Liver (tissue), 9 donors: ENCODE data around the gene PGLYRP3. TPM values are rescaled to one million over a fixed set of nuclear protein-coding genes. Genes with fewer than 3 reads are reported as not detected.

ENCODE experiments used
- DNase-seq: peaks from one replicate; pipeline ENCODE4 v3.0.0-alpha.2; 2017; ENCODE audit warnings: low spot score
- H3K27ac ChIP-seq, 2 donors: one replicate each; pipeline ENCODE4 v1.7.0; 2013; ENCODE audit warnings: inconsistent platforms in 2 of 2, low read length in 2 of 2, control low read depth in 1 of 2, low read depth in 1 of 2, mild to moderate bottlenecking in 1 of 2
- H3K27me3 ChIP-seq, 4 donors: one replicate each; pipeline versions ENCODE4 v1.6.1 to v1.7.0; 2013; ENCODE audit warnings: low read length in 3 of 4, inconsistent platforms in 1 of 4, mild to moderate bottlenecking in 1 of 4, moderate library complexity in 1 of 4; ENCODE audit not compliant: control insufficient read depth in 4 of 4, insufficient read depth in 4 of 4
- H3K36me3 ChIP-seq, 4 donors: one replicate each; pipeline versions ENCODE4 v1.6.1 to v1.7.0; 2013; ENCODE audit warnings: low read length in 3 of 4, mild to moderate bottlenecking in 3 of 4, low read depth in 1 of 4, moderate library complexity in 1 of 4; ENCODE audit not compliant: control insufficient read depth in 4 of 4, insufficient read depth in 3 of 4
- H3K4me1 ChIP-seq, 4 donors: one replicate each; pipeline versions ENCODE4 v1.6.1 to v1.7.0; 2013; ENCODE audit warnings: low read length in 3 of 4, mild to moderate bottlenecking in 3 of 4, moderate library complexity in 1 of 4; ENCODE audit not compliant: control insufficient read depth in 4 of 4, insufficient read depth in 4 of 4
- H3K4me3 ChIP-seq, 3 donors: one replicate each; pipeline versions ENCODE4 v1.6.1 to v1.7.0; 2013; ENCODE audit warnings: low read length in 3 of 3, control low read depth in 1 of 3, low read depth in 1 of 3, mild to moderate bottlenecking in 1 of 3
- H3K9ac ChIP-seq, 2 donors: one replicate each; pipeline ENCODE4 v1.7.0; 2013; ENCODE audit warnings: low read length in 2 of 2, mild to moderate bottlenecking in 2 of 2, moderate library complexity in 2 of 2, control low read depth in 1 of 2, low read depth in 1 of 2
- H3K9me3 ChIP-seq, 4 donors: one replicate each; pipeline versions ENCODE4 v1.6.1 to v1.7.0; 2013; ENCODE audit warnings: low read length in 3 of 4; ENCODE audit not compliant: control insufficient read depth in 4 of 4
- ATF3 ChIP-seq: IDR thresholded peaks from 2 replicates; pipeline ENCODE4 v1.6.1; 2016; ENCODE audit warnings: antibody characterized with exemption
- CTCF ChIP-seq: fragments of 150-350 bp; IDR thresholded peaks from 2 replicates; pipeline ENCODE4 v1.5.1; 2017; ENCODE audit warnings: improper control_type of control experiment, low read depth, low read length; ENCODE audit not compliant: missing input control
- EGR1 ChIP-seq, 2 donors: IDR thresholded peaks; 2 replicates each; pipeline ENCODE4 v1.6.1; 2016 to 2018; ENCODE audit warnings: antibody characterized with exemption in 2 of 2, low read depth in 2 of 2
- FOXA1 ChIP-seq: IDR thresholded peaks from 2 replicates; pipeline ENCODE4 v1.6.1; 2016; ENCODE audit warnings: antibody characterized with exemption
- FOXA2 ChIP-seq: IDR thresholded peaks from 2 replicates; pipeline ENCODE4 v1.6.1; 2016; ENCODE audit warnings: antibody characterized with exemption
- GABPA ChIP-seq, 2 donors: IDR thresholded peaks in 1 of 2; conservative IDR thresholded peaks in 1 of 2; 2 replicates each; pipeline ENCODE4 v1.6.1; 2016; ENCODE audit warnings: antibody characterized with exemption in 2 of 2, mild to moderate bottlenecking in 1 of 2, moderate library complexity in 1 of 2
- HNF4A ChIP-seq, 2 donors: conservative IDR thresholded peaks; 2 replicates each; pipeline ENCODE4 v1.6.1; 2016; ENCODE audit warnings: antibody characterized with exemption in 2 of 2, mild to moderate bottlenecking in 2 of 2
- HNF4G ChIP-seq: IDR thresholded peaks from 2 replicates; pipeline ENCODE4 v1.6.1; 2016; ENCODE audit warnings: antibody characterized with exemption
- JUND ChIP-seq, 2 donors: IDR thresholded peaks; 2 replicates each; pipeline ENCODE4 v1.6.1; 2016; ENCODE audit warnings: antibody characterized with exemption in 2 of 2
- NR2F2 ChIP-seq: IDR thresholded peaks from 2 replicates; pipeline ENCODE4 v1.6.1; 2016; ENCODE audit warnings: antibody characterized with exemption
- RAD21 ChIP-seq, 2 donors: IDR thresholded peaks; 2 replicates each; pipeline ENCODE4 v1.6.1; 2016; ENCODE audit warnings: antibody characterized with exemption in 2 of 2, mild to moderate bottlenecking in 2 of 2
- REST ChIP-seq: IDR thresholded peaks from 2 replicates; pipeline ENCODE4 v1.6.1; 2016; ENCODE audit warnings: antibody characterized with exemption, mild to moderate bottlenecking
- RXRA ChIP-seq, 2 donors: IDR thresholded peaks; 2 replicates each; pipeline ENCODE4 v1.6.1; 2017 to 2018; ENCODE audit warnings: antibody characterized with exemption in 2 of 2, mild to moderate bottlenecking in 1 of 2
- SP1 ChIP-seq: IDR thresholded peaks from 2 replicates; pipeline ENCODE4 v1.6.1; 2018; ENCODE audit warnings: antibody characterized with exemption, mild to moderate bottlenecking
- TAF1 ChIP-seq: conservative IDR thresholded peaks from 2 replicates; pipeline ENCODE4 v1.6.1; 2016; ENCODE audit warnings: antibody characterized with exemption, mild to moderate bottlenecking
- YY1 ChIP-seq: IDR thresholded peaks from 2 replicates; pipeline ENCODE4 v1.6.1; 2016; ENCODE audit warnings: antibody characterized with exemption, mild to moderate bottlenecking
- WGBS: extraction: QIAGEN DNeasy Blood & Tissue Kit; methylation state at CpG from one replicate; pipeline ENCODE4 v1.1.7; 2013; 5-methylcytosine and 5-hydroxymethylcytosine counted together
- polyA plus RNA-seq, 2 donors: library from polyadenylated mRNA; stranded (reverse) in 1 of 2; unstranded in 1 of 2; fragments of 200-250 nt in 1 of 2; fragments of >200 nt in 1 of 2; fragmentation: Nextera tagmentation in 1 of 2; extraction: Ambion mirVana in 1 of 2; gene quantifications; one replicate each; pipeline versions ENCODE4 v1.2.1 to v1.2.3, GENCODE V29; 2013 to 2015
- total RNA-seq, 2 donors: library from RNA; depleted of rRNA; stranded (reverse); fragments of >200 nt; gene quantifications; one replicate each; pipeline ENCODE4 v1.2.3, GENCODE V29; 2014
- TF ChIP-seq, protein P1 (sequence below): IDR thresholded peaks from 2 replicates; pipeline ENCODE4 v1.6.1; 2016; ENCODE audit warnings: antibody characterized with exemption
- TF ChIP-seq, protein P2 (sequence below): IDR thresholded peaks from 2 replicates; pipeline ENCODE4 v1.6.1; 2016; ENCODE audit warnings: antibody characterized with exemption
- donor health status: healthy.
- donor health status: healthy.
- donor health status: healthy.
- donor health status: healthy.
- donor health status: healthy.

Gene PGLYRP3
- total and polyA plus RNA-seq, 4 donors: not detected

DNA sequence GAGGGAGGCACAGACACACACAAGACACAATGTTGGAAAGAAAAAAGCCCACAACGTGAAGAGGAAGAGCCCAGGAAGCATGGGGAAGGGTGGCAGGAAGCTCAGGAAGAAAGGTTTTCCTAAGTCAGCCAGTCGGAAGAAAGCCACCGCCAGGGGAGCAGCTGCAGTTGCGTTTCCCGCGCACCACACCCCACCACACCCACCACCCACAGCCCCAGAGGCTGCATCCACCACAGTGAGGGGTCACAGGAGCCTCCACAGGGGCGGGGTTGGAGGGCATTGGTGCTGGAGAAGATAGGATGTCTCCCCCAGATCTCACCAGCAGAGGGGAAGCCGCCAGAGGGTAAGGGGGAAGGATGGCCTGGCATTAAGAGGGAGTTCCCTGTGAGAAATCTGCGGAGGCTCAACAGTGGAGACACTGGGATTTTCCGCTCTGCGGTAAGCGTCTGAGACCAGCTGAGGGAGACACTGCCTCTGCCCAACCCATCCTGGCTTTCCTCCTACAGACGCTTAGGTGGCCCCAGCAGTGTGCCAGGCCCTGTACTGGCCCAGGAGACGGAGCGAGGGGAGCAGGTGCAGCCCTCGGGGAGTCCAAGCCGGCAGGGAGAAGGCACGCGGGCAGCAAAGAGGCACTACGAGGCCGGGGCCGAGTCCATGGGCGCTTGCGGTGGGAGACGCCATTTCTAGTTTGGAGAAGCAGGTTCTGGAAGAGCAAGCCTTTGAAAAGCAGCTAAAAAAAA, 19.8 kb downstream of the PGLYRP3 start (continued):
- TF ChIP-seq, protein P1, sequence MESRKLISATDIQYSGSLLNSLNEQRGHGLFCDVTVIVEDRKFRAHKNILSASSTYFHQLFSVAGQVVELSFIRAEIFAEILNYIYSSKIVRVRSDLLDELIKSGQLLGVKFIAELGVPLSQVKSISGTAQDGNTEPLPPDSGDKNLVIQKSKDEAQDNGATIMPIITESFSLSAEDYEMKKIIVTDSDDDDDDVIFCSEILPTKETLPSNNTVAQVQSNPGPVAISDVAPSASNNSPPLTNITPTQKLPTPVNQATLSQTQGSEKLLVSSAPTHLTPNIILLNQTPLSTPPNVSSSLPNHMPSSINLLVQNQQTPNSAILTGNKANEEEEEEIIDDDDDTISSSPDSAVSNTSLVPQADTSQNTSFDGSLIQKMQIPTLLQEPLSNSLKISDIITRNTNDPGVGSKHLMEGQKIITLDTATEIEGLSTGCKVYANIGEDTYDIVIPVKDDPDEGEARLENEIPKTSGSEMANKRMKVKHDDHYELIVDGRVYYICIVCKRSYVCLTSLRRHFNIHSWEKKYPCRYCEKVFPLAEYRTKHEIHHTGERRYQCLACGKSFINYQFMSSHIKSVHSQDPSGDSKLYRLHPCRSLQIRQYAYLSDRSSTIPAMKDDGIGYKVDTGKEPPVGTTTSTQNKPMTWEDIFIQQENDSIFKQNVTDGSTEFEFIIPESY: no peak
- TF ChIP-seq RXRA (IDR thresholded peaks at IDR 0.05) (no peak), CTCF (no peak), YY1 (no peak), FOXA2 (no peak), TAF1 (no peak), RAD21 (IDR thresholded peaks at IDR 0.05) (no peak)

- Histone ChIP-seq H3K36me3 (no peaks in the 10 kb centered on the region), H3K4me1 (no peaks in the 10 kb centered on the region), H3K4me3 (no peak overlapping the region), H3K9ac (no peak overlapping the region), H3K27me3 (no peaks in the 10 kb centered on the region), H3K9me3 (no peaks in the 10 kb centered on the region), H3K27ac (no peak overlapping the region)
- TF ChIP-seq HNF4G (no peak), REST (no peak), ATF3 (no peak), HNF4A (conservative IDR thresholded peaks at IDR 0.05) (no peak), RAD21 (IDR thresholded peaks at IDR 0.05) (no peak), RXRA (IDR thresholded peaks at IDR 0.05) (no peak), SP1 (no peak), FOXA2 (no peak), GABPA (IDR thresholded peaks at IDR 0.05 in 1 of 2, conservative IDR thresholded peaks at IDR 0.05 in 1 of 2) (no peak), CTCF (no peak), JUND (IDR thresholded peaks at IDR 0.05) (no peak), YY1 (no peak), EGR1 (IDR thresholded peaks at IDR 0.05; ENCODE audit: low read depth in 2 of 2) (no peak), TAF1 (no peak), NR2F2 (no peak), FOXA1 (no peak)
- TF ChIP-seq, protein P2, sequence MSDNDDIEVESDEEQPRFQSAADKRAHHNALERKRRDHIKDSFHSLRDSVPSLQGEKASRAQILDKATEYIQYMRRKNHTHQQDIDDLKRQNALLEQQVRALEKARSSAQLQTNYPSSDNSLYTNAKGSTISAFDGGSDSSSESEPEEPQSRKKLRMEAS: no peak
- TF ChIP-seq, protein P1: no peak
- WGBS: 57% methylated on average over 8 of the region's 8 CpGs
- no peak for DNase-seq
Measured at GRCh38 chr1:153292185-153292584, 20.6 kb downstream of the PGLYRP3 start.
